Tibial artery (tissue), 4 donors: ENCODE data around the gene MTG2.

Experiments
- DNase-seq, 2 donors: peaks; one replicate each; pipeline ENCODE4 v3.0.0-alpha.2; 2019
- H3K27ac ChIP-seq, 2 donors: fragments of 200-600 bp; sonication (generic) in 1 of 2; 1 replicate in 1 of 2; 2 replicates in 1 of 2; pipeline ENCODE4 v1.5.1; 2018 to 2019; ENCODE audit warnings: mild to moderate bottlenecking in 1 of 2
- H3K27me3 ChIP-seq, 2 donors: fragments of 200-600 bp; sonication (generic) in 1 of 2; one replicate each; pipeline versions ENCODE4 v1.5.1 to v1.6.0; 2016 to 2019
- H3K36me3 ChIP-seq, 3 donors: fragments of 200-600 bp; sonication (generic) in 2 of 3; one replicate each; pipeline ENCODE4 v1.5.1; 2016 to 2019; ENCODE audit warnings: mild to moderate bottlenecking in 2 of 3
- H3K4me1 ChIP-seq, 4 donors: fragments of 200-600 bp; sonication (generic) in 2 of 4; 1 replicate in 3 of 4; 2 replicates in 1 of 4; pipeline ENCODE4 v1.5.1; 2016 to 2019
- H3K4me3 ChIP-seq, 2 donors: fragments of 200-600 bp; sonication (generic) in 1 of 2; 1 replicate in 1 of 2; 2 replicates in 1 of 2; pipeline ENCODE4 v1.5.1; 2018 to 2019; ENCODE audit warnings: mild to moderate bottlenecking in 2 of 2
- H3K9me3 ChIP-seq, 3 donors: fragments of 200-600 bp; sonication (generic) in 1 of 3; one replicate each; pipeline ENCODE4 v1.5.1; 2016 to 2019
- CTCF ChIP-seq, 2 experiments: fragments of 200-600 bp in 1 of 2; fragments of 450-650 bp in 1 of 2; IDR thresholded peaks; one replicate each; pipeline ENCODE4 v1.5.1; 2017 to 2019; ENCODE audit warnings: antibody characterized with exemption in 2 of 2, mild to moderate bottlenecking in 1 of 2, moderate library complexity in 1 of 2
- intact Hi-C: fragments of 100-400 bp; cut with DNase I; formaldehyde crosslinking; loops from one replicate; pipeline ENCODE4 v1.15.0; 2023; ENCODE audit warnings: low total_unique reads

MTG2 gene

GRCh38 chr20:62219101-62219991, 36.5 kb downstream of the MTG2 start:
- peaks cover 0 to 24% (median 15%) of the 10 kb centered on the region in 4 donors for H3K4me1 ChIP-seq
- intact Hi-C loops = no loop called here
- H3K4me3 ChIP-seq = peak overlapping the region; percentile 28 to 35
- no peak for DNase-seq
- no peak for TF ChIP-seq CTCF (IDR thresholded peaks at IDR 0.05)
- no peaks in the 10 kb centered on the region for H3K36me3 ChIP-seq
- H3K27me3 ChIP-seq = peaks cover 0 to 99% of the 10 kb centered on the region in 2 donors
- H3K27ac ChIP-seq = no peak overlapping the region
- H3K9me3 ChIP-seq = no peaks in the 10 kb centered on the region

- Histone ChIP-seq H3K27ac (no peak within 1 kb of the TSS), H3K4me3 (peak within 1 kb of the TSS; percentile 28 to 35), H3K36me3 (no peaks in the 10 kb centered on the region), H3K9me3 (no peaks in the 10 kb centered on the region), H3K27me3 (peaks cover 0 to 99% of the 10 kb centered on the region in 2 donors), H3K4me1 (peaks cover 0 to 24% (median 15%) of the 10 kb centered on the region in 4 donors)
- DNase-seq = no peak
- TF ChIP-seq CTCF (IDR thresholded peaks at IDR 0.05) = no peak
- intact Hi-C loops = no loop called here
Observed at GRCh38 chr20:62219992-62220665, 37.3 kb downstream of the MTG2 start, which contains the start of gene HRH3. Gene HRH3, minus strand, starts transcription at chr20:62220278. Its CDS starts 308 bp downstream, at chr20:62219970.

- DNase-seq = no peak
- Histone ChIP-seq H3K9me3 (no peaks in the 10 kb centered on the region), H3K36me3 (no peaks in the 10 kb centered on the region), H3K27ac (no peak overlapping the region), H3K4me1 (peaks cover 0 to 24% (median 15%) of the 10 kb centered on the region in 4 donors), H3K27me3 (peaks cover 0 to 97% of the 10 kb centered on the region in 2 donors), H3K4me3 (peak overlapping the region in 1 of 2 donors; percentile 35)
- intact Hi-C loops = no loop called here
- TF ChIP-seq CTCF (IDR thresholded peaks at IDR 0.05) = no peak
Observed at GRCh38 chr20:62220666-62221568, 38.1 kb downstream of the MTG2 start.

GRCh38 chr20:62222266-62222850, 39.5 kb downstream of the MTG2 start:
- no peak overlapping the region for H3K4me3 ChIP-seq
- peaks cover 0 to 93% of the 10 kb centered on the region in 2 donors for H3K27me3 ChIP-seq
- peaks cover 0 to 24% (median 15%) of the 10 kb centered on the region in 4 donors for H3K4me1 ChIP-seq
- no peaks in the 10 kb centered on the region for H3K36me3 ChIP-seq
- no peaks in the 10 kb centered on the region for H3K9me3 ChIP-seq
- no peak for DNase-seq
- TF ChIP-seq CTCF (IDR thresholded peaks at IDR 0.05) = no peak
- intact Hi-C loops = no loop called here
- no peak overlapping the region for H3K27ac ChIP-seq

- H3K27me3 ChIP-seq = peaks cover 0 to 93% of the 10 kb centered on the region in 2 donors
Observed at GRCh38 chr20:62222972-62223371, 40.1 kb downstream of the MTG2 start.

More at GRCh38 chr20:62222972-62223371, 40.1 kb downstream of the MTG2 start:
- H3K36me3 ChIP-seq = no peaks in the 10 kb centered on the region
- peaks cover 0 to 24% (median 15%) of the 10 kb centered on the region in 4 donors for H3K4me1 ChIP-seq
- no peak overlapping the region for H3K4me3 ChIP-seq
- H3K9me3 ChIP-seq = no peaks in the 10 kb centered on the region
- TF ChIP-seq CTCF (IDR thresholded peaks at IDR 0.05) = no peak
- DNase-seq = no peak
- intact Hi-C loops = no loop called here
- H3K27ac ChIP-seq = no peak overlapping the region
